GM12872 (cell line): ENCODE results near the gene GPC6.

Experiments used
- CTCF ChIP-seq: IDR thresholded peaks from 3 replicates; pipeline ENCODE4 v1.5.1; 2011; ENCODE audit warnings: low read depth, mild to moderate bottlenecking, low read length, moderate library complexity; ENCODE audit not compliant: insufficient read depth

The GPC6 gene

GRCh38 chr13:94169454-94170144, 943.0 kb downstream of the GPC6 start:
- no peak for TF ChIP-seq CTCF

GRCh38 chr13:94170145-94170571, 943.6 kb downstream of the GPC6 start:
- TF ChIP-seq CTCF, result no peak

GRCh38 chr13:94172416-94172815, 945.8 kb downstream of the GPC6 start:
- no peak for TF ChIP-seq CTCF

GRCh38 chr13:94173312-94173854, 946.8 kb downstream of the GPC6 start:
- TF ChIP-seq CTCF, result no peak

- TF ChIP-seq CTCF, result no peak
Measured at GRCh38 chr13:94174009-94174408, 947.4 kb downstream of the GPC6 start.

- TF ChIP-seq CTCF, result no peak
Measured at GRCh38 chr13:94175076-94175475, 948.5 kb downstream of the GPC6 start.

- no peak for TF ChIP-seq CTCF
Measured at GRCh38 chr13:94176561-94176960, 950.0 kb downstream of the GPC6 start.
